GM12878 (cell line): Measurements from ENCODE around the gene MAPRE2. TPM values are rescaled to one million over a fixed set of nuclear protein-coding genes. Genes with fewer than 3 reads are reported as not detected.

Source experiments
- ATAC-seq: fragments of 200-7000 bp; cut with Tn5 transposase; 3 replicates; pipeline ENCODE4 v1.9.1; 2020; ENCODE audit warnings: mild to moderate bottlenecking, moderate library complexity
- BruUV-seq: library from RNA; stranded (reverse); fragments of 400-500 nt; replicated peaks from 2 replicates; lab custom pipeline; 2021; lab: Mats Ljungman, UMichigan
- CTCF ChIA-PET: fragments of 300-600 bp; sonication (Branson Sonifier 250); formaldehyde crosslinking; extraction: SDS; loops from one replicate; lab custom pipeline; 2021; ENCODE audit warnings: inconsistent platforms; lab: Yijun Ruan, JAX
- POLR2A ChIA-PET: fragments of 350-600 bp; formaldehyde crosslinking; extraction: SDS; loops from one replicate; lab custom pipeline; 2021; ENCODE audit warnings: inconsistent platforms; lab: Charles Lee
- RAD21 ChIA-PET: fragments of 300-600 bp; sonication (Branson Sonifier 250); formaldehyde crosslinking; loops from one replicate; lab custom pipeline; 2023; ENCODE audit warnings: antibody characterized with exemption; ENCODE audit not compliant: unreplicated experiment; lab: Charles Lee
- SMC1A ChIA-PET: fragments of 300-600 bp; sonication (Branson Sonifier 250); formaldehyde crosslinking; loops from one replicate; lab custom pipeline; 2023; ENCODE audit not compliant: unreplicated experiment, uncharacterized antibody; lab: Charles Lee
- DNase-seq: peaks from one replicate; pipeline ENCODE4 v3.0.0-alpha.2; 2011; ENCODE audit warnings: low read depth, low spot score
- FAIRE-seq: peaks from 3 replicates; lab custom pipeline; 2011; peaks lifted over from hg19 to GRCh38; lab: Jason Lieb, UNC
- H2AFZ ChIP-seq: 2 replicates; pipeline ENCODE4 v1.6.0; 2011; ENCODE audit warnings: low read depth, low read length, control low read depth; ENCODE audit not compliant: control insufficient read depth
- H3K27ac ChIP-seq: 2 replicates; pipeline ENCODE4 v1.5.1; 2011; ENCODE audit warnings: control low read depth; ENCODE audit not compliant: control insufficient read depth, insufficient read depth
- H3K27me3 ChIP-seq, 2 experiments: replicated peaks in 1 of 2; 2 replicates each; pipeline versions ENCODE4 v1.6.0 to v1.6.1; 2011; ENCODE audit warnings: low read length in 1 of 2; ENCODE audit not compliant: control insufficient read depth in 2 of 2, insufficient read depth in 2 of 2
- H3K36me3 ChIP-seq, 2 experiments: 2 replicates each; pipeline ENCODE4 v1.5.1; 2011; ENCODE audit warnings: low read length in 1 of 2; ENCODE audit not compliant: control insufficient read depth in 2 of 2, insufficient read depth in 2 of 2
- H3K4me1 ChIP-seq: 2 replicates; pipeline ENCODE4 v1.6.1; 2011; ENCODE audit warnings: mild to moderate bottlenecking, low read length, moderate library complexity, mixed read lengths; ENCODE audit not compliant: control insufficient read depth, insufficient read depth
- H3K4me2 ChIP-seq: 2 replicates; pipeline ENCODE4 v1.6.0; 2011; ENCODE audit warnings: control low read depth; ENCODE audit not compliant: control insufficient read depth, insufficient read depth
- H3K4me3 ChIP-seq: fragments of 200-600 bp; sonication (generic); 2 replicates; pipeline ENCODE4 v1.5.1; 2016
- H3K79me2 ChIP-seq: 2 replicates; pipeline ENCODE4 v1.6.0; 2011; ENCODE audit warnings: low read length; ENCODE audit not compliant: control insufficient read depth, insufficient read depth
- H3K9ac ChIP-seq: 2 replicates; pipeline ENCODE4 v1.8.0; 2011; ENCODE audit warnings: low read length, control low read depth, mixed read lengths; ENCODE audit not compliant: control insufficient read depth, insufficient read depth
- H3K9me3 ChIP-seq: replicated peaks from 3 replicates; pipeline ENCODE4 v1.5.1; 2011; ENCODE audit warnings: mild to moderate bottlenecking, low read length; ENCODE audit not compliant: control insufficient read depth, insufficient read depth
- H4K20me1 ChIP-seq: 2 replicates; pipeline ENCODE4 v1.6.0; 2011; ENCODE audit not compliant: control insufficient read depth, insufficient read depth
- BRCA1 ChIP-seq: IDR thresholded peaks from 2 replicates; pipeline ENCODE4 v1.6.1; 2011; ENCODE audit warnings: low read depth, low read length, improper control_type of control experiment
- CHD2 ChIP-seq: IDR thresholded peaks from 2 replicates; pipeline ENCODE4 v1.6.1; 2011; ENCODE audit warnings: low read depth, low read length, improper control_type of control experiment, borderline replicate concordance
- ETV6 ChIP-seq, 2 experiments: fragments of 450-650 bp in 1 of 2; IDR thresholded peaks in 1 of 2; conservative IDR thresholded peaks in 1 of 2; 2 replicates each; pipeline ENCODE4 v1.6.1; 2014; ENCODE audit warnings: antibody characterized with exemption in 1 of 2, borderline replicate concordance in 1 of 2, low read depth in 1 of 2, mild to moderate bottlenecking in 1 of 2, moderate library complexity in 1 of 2
- IRF5 ChIP-seq: fragments of 450-650 bp; IDR thresholded peaks from 2 replicates; pipeline ENCODE4 v1.6.1; 2017; ENCODE audit warnings: borderline replicate concordance
- PAX8 ChIP-seq: fragments of 450-650 bp; IDR thresholded peaks from 2 replicates; pipeline ENCODE4 v1.6.1; 2017; ENCODE audit warnings: mild to moderate bottlenecking, moderate library complexity
- PKNOX1 ChIP-seq: fragments of 450-650 bp; IDR thresholded peaks from 2 replicates; pipeline ENCODE4 v1.6.1; 2016; ENCODE audit warnings: mild to moderate bottlenecking
- POLR2AphosphoS5 ChIP-seq: IDR thresholded peaks from 2 replicates; pipeline ENCODE4 v1.6.1; 2011; ENCODE audit warnings: mild to moderate bottlenecking, low read length, inconsistent platforms
- SUPT20H ChIP-seq: IDR thresholded peaks from 2 replicates; pipeline ENCODE4 v1.6.1; 2011; ENCODE audit warnings: low read depth, mild to moderate bottlenecking, low read length, moderate library complexity, borderline replicate concordance; ENCODE audit not compliant: control insufficient read depth
- ZNF384 ChIP-seq: IDR thresholded peaks from 2 replicates; pipeline ENCODE4 v1.6.1; 2012; ENCODE audit warnings: low read depth, mild to moderate bottlenecking, low read length, improper control_type of control experiment, borderline replicate concordance
- WGBS: methylation state at CpG from one replicate; pipeline ENCODE4 v1.1.6; 2016; ENCODE audit warnings: low lambda C conversion rate; ENCODE audit not compliant: insufficient replicate concordance, insufficient coverage; ENCODE audit errors: missing lambda C conversion rate; 5-methylcytosine and 5-hydroxymethylcytosine counted together
- in situ Hi-C: fragments of 300-500 bp; cut with MboI; formaldehyde crosslinking; loops from 9 replicates; pipeline ENCODE4 v1.14.3; 2018; ENCODE audit warnings: mixed read lengths
- intact Hi-C: fragments of 100-400 bp; cut with micrococcal nuclease; formaldehyde crosslinking; loops from one replicate; pipeline ENCODE4 v1.14.2; 2022; ENCODE audit not compliant: unreplicated experiment
- polyA plus RNA-seq, 11 experiments: library from polyadenylated mRNA; depleted of rRNA in 4 of 11; unstranded in 6 of 11; stranded (reverse) in 5 of 11; fragments of >200 nt; fragmentation: Nextera tagmentation in 4 of 11; fragmentation: Illumina TruSeq in 1 of 11; extraction: Ambion mirVana in 4 of 11; extraction: Trizol in 1 of 11; gene quantifications; 1 replicate in 1 of 11; 2 replicates in 10 of 11; pipeline versions ENCODE4 v1.2.1 to v1.2.3, GENCODE V29; 2011 to 2016; ENCODE audit warnings: inconsistent platforms in 2 of 11, missing spikeins in 2 of 11, low read depth in 1 of 11
- total RNA-seq, 4 experiments: library from RNA; depleted of rRNA in 3 of 4; stranded (reverse); fragments of >200 nt in 3 of 4; fragmentation: Illumina TruSeq in 1 of 4; extraction: Trizol in 1 of 4; gene quantifications; 2 replicates each; pipeline versions ENCODE4 v1.2.1 to v1.2.3, GENCODE V29; 2013 to 2021
- TF ChIP-seq, protein P1 (sequence below): IDR thresholded peaks from 2 replicates; pipeline ENCODE4 v1.6.1; 2011; ENCODE audit warnings: low read depth, mild to moderate bottlenecking, low read length, moderate library complexity, borderline replicate concordance; ENCODE audit errors: extremely low read depth

MAPRE2 gene
- total and polyA plus RNA-seq, 10 of the 15 experiments (the other 5 are each of a cell fraction or from before 2014, with no cell fraction given), result 11.0 to 50.6 (median 24.0) TPM

- in situ Hi-C loops (no loop called here), intact Hi-C loops (no loop called here)
- RAD21 ChIA-PET, result no interaction called here
- no TSS peak for BruUV-seq
- H3K27me3 ChIP-seq, result no peaks in the 10 kb centered on the region
- no peak overlapping the region for H2AFZ ChIP-seq
- H3K27ac ChIP-seq, result no peak overlapping the region
- POLR2A ChIA-PET, result no interaction called here
- H3K4me2 ChIP-seq, result no peak overlapping the region
- TF ChIP-seq ETV6 (conservative IDR thresholded peaks at IDR 0.05 in 1 of 2, IDR thresholded peaks at IDR 0.05 in 1 of 2; ENCODE audit: borderline replicate concordance in 1 of 2, low read depth in 1 of 2), result no peak
- TF ChIP-seq BRCA1, result no peak
- TF ChIP-seq, protein P1, sequence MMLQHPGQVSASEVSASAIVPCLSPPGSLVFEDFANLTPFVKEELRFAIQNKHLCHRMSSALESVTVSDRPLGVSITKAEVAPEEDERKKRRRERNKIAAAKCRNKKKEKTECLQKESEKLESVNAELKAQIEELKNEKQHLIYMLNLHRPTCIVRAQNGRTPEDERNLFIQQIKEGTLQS, result no peak
- TF ChIP-seq IRF5, result no peak
- no peak for TF ChIP-seq POLR2AphosphoS5
- TF ChIP-seq SUPT20H, result no peak
- no peak for TF ChIP-seq ZNF384
- no peak for TF ChIP-seq PAX8
- no peak for TF ChIP-seq CHD2
- TF ChIP-seq PKNOX1, result no peak
- FAIRE-seq (no peak), DNase-seq (no peak), ATAC-seq (no peak)
- CTCF ChIA-PET, result interaction anchor here (0.6 to 1.4 kb wide), 5 partner anchors 29 to 697 kb away, joined by 3 to 4 read pairs (median 4); no protein-coding TSS in a partner anchor
- H3K4me3 ChIP-seq, result no peak overlapping the region
- no peaks in the 10 kb centered on the region for H4K20me1 ChIP-seq
- H3K4me1 ChIP-seq, result no peaks in the 10 kb centered on the region
- no peaks in the 10 kb centered on the region for H3K79me2 ChIP-seq
- H3K36me3 ChIP-seq, result no peaks in the 10 kb centered on the region; a peak in 3 of 4 replicates
- 95% methylated on average over 1 of the region's 1 CpG for WGBS
- SMC1A ChIA-PET, result interaction anchor here (1.3 kb wide), 1 partner anchor 8 kb away, joined by 4 read pairs; no protein-coding TSS in a partner anchor
- no peaks in the 10 kb centered on the region for H3K9me3 ChIP-seq
- H3K9ac ChIP-seq, result no peak overlapping the region
Measured at GRCh38 chr18:35080058-35080457, 38.8 kb downstream of the MAPRE2 start.
